ENCODE data around the gene AHCYL2. TPM values are rescaled to one million over a fixed set of nuclear protein-coding genes. Genes with fewer than 3 reads are reported as not detected.

Gene AHCYL2
- total and polyA plus RNA-seq, 2 donors (not counting 3 experiments of a cell fraction or from before 2014, with no cell fraction given), result 10.8 to 13.5 TPM

DNA sequence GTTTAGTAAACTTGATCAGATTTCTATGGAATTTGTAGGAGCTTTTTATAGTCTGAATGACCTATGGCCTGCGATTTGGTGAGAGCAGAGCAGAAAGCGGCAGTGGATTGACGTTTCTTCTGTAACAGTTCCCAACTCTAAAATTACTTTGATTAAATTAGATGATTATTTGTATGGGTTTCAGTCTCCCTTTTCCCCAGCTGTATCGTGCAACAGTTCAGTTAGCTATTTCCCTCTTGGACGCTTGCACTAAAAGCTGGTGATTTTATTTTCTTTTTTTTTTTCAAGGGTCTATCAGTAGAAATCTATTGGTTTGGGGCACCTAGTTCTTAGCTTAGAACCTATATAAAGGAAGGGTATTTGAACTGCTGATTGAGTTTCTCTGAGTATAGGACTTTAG lies 6.8 kb downstream of the AHCYL2 start:
- Histone ChIP-seq H3K27me3 (ENCODE audit: control insufficient read depth in 2 of 2, insufficient read depth in 2 of 2, low read length in 2 of 2) (no peaks in the 10 kb centered on the region), H3K4me3 (replicated peaks in 1 of 3; ENCODE audit: insufficient read depth in 1 of 3, low read depth in 1 of 3, low read length in 3 of 3) (no peak overlapping the region), H2AFZ (ENCODE audit: low read depth, low read length) (no peak overlapping the region), H3K9me3 (replicated peaks; ENCODE audit: control insufficient read depth, insufficient read depth, low read length) (no peaks in the 10 kb centered on the region), H3K79me2 (ENCODE audit: control insufficient read depth, insufficient read depth, low read length) (no peaks in the 10 kb centered on the region), H3K9me1 (replicated peaks; ENCODE audit: control insufficient read depth, extremely low read depth, insufficient read depth, low read length) (no peaks in the 10 kb centered on the region), H3K4me1 (ENCODE audit: control insufficient read depth, extremely low read depth, insufficient read depth, low read length) (no peaks in the 10 kb centered on the region), H4K20me1 (replicated peaks; ENCODE audit: control insufficient read depth, extremely low read depth, insufficient read depth, low read length) (no peaks in the 10 kb centered on the region), H3K36me3 (ENCODE audit: control insufficient read depth in 2 of 2, extremely low read depth in 1 of 2, insufficient read depth in 2 of 2, low read length in 2 of 2) (no peaks in the 10 kb centered on the region), H3K9ac (replicated peaks; ENCODE audit: extremely low read depth, insufficient read depth, low read length) (no peak overlapping the region), H3K4me2 (ENCODE audit: insufficient read depth, low read length) (no peak overlapping the region), H3K27ac (ENCODE audit: insufficient read depth, low read depth, low read length) (no peak overlapping the region)
- ChIA-PET CTCF (interaction anchor here (1.0 to 2.0 kb wide), 7 partner anchors 10 to 111 kb away, joined by 3 to 10 read pairs (median 3); no protein-coding TSS in a partner anchor), POLR2A (no interaction called here)
- intact Hi-C loops (cut with micrococcal nuclease), result no loop called here
- DNase-seq (ENCODE audit: low read depth, low spot score) (no peak), FAIRE-seq (no peak)
- TF ChIP-seq POLR2AphosphoS5 (IDR thresholded peaks at IDR 0.05; ENCODE audit: insufficient read depth, low read depth, low read length) (no peak), EZH2 (IDR thresholded peaks at IDR 0.05; ENCODE audit: borderline replicate concordance, low read depth, low read length, severe bottlenecking) (no peak)
- BruUV-seq (replicated peaks), result no TSS peak
- dilution Hi-C loops (cut with MboI; ENCODE audit: extremely low pct_ligation_motif_present, low sequenced_read_pairs), result no loop called here

DNA sequence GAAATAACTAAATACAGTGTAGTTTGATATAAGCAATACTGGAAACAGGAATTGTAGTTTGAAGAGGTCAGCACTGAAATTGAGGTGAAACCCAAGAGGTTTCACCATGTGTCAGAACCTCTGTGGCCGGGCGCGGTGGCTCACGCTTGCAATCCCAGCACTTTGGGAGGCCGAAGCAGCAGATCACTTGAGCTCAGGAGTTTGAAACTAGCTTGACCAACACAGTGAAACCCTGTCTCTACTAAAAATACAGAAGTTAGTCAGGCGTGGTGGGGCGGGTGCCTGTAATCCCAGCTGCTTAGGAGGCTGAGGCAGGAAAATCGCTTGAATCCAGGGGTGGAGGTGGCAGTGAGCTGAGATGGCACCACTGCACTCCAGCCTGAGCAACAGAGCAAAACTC lies 13.7 kb downstream of the AHCYL2 start:
- Histone ChIP-seq H3K27me3 (ENCODE audit: control insufficient read depth in 2 of 2, insufficient read depth in 2 of 2, low read length in 2 of 2) (no peaks in the 10 kb centered on the region), H3K4me1 (ENCODE audit: control insufficient read depth, extremely low read depth, insufficient read depth, low read length) (no peaks in the 10 kb centered on the region), H3K9ac (replicated peaks; ENCODE audit: extremely low read depth, insufficient read depth, low read length) (no peak overlapping the region), H2AFZ (ENCODE audit: low read depth, low read length) (no peak overlapping the region), H3K4me2 (ENCODE audit: insufficient read depth, low read length) (no peak overlapping the region), H3K27ac (ENCODE audit: insufficient read depth, low read depth, low read length) (no peak overlapping the region), H3K79me2 (ENCODE audit: control insufficient read depth, insufficient read depth, low read length) (no peaks in the 10 kb centered on the region), H3K9me1 (replicated peaks; ENCODE audit: control insufficient read depth, extremely low read depth, insufficient read depth, low read length) (no peaks in the 10 kb centered on the region), H4K20me1 (replicated peaks; ENCODE audit: control insufficient read depth, extremely low read depth, insufficient read depth, low read length) (no peaks in the 10 kb centered on the region), H3K4me3 (replicated peaks in 1 of 3; ENCODE audit: insufficient read depth in 1 of 3, low read depth in 1 of 3, low read length in 3 of 3) (no peak overlapping the region), H3K9me3 (replicated peaks; ENCODE audit: control insufficient read depth, insufficient read depth, low read length) (no peaks in the 10 kb centered on the region), H3K36me3 (ENCODE audit: control insufficient read depth in 2 of 2, extremely low read depth in 1 of 2, insufficient read depth in 2 of 2, low read length in 2 of 2) (no peaks in the 10 kb centered on the region)
- DNase-seq (ENCODE audit: low read depth, low spot score), result no peak
- ChIA-PET POLR2A (no interaction called here), CTCF (interaction anchor here (1.1 to 1.8 kb wide), 5 partner anchors 9 to 46 kb away, joined by 3 to 6 read pairs (median 4); no protein-coding TSS in a partner anchor)
- BruUV-seq (replicated peaks), result no TSS peak
- no peak for FAIRE-seq
- dilution Hi-C loops (cut with MboI; ENCODE audit: extremely low pct_ligation_motif_present, low sequenced_read_pairs), result no loop called here
- TF ChIP-seq POLR2AphosphoS5 (IDR thresholded peaks at IDR 0.05; ENCODE audit: insufficient read depth, low read depth, low read length), result no peak
- TF ChIP-seq, protein P1, sequence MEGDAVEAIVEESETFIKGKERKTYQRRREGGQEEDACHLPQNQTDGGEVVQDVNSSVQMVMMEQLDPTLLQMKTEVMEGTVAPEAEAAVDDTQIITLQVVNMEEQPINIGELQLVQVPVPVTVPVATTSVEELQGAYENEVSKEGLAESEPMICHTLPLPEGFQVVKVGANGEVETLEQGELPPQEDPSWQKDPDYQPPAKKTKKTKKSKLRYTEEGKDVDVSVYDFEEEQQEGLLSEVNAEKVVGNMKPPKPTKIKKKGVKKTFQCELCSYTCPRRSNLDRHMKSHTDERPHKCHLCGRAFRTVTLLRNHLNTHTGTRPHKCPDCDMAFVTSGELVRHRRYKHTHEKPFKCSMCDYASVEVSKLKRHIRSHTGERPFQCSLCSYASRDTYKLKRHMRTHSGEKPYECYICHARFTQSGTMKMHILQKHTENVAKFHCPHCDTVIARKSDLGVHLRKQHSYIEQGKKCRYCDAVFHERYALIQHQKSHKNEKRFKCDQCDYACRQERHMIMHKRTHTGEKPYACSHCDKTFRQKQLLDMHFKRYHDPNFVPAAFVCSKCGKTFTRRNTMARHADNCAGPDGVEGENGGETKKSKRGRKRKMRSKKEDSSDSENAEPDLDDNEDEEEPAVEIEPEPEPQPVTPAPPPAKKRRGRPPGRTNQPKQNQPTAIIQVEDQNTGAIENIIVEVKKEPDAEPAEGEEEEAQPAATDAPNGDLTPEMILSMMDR (IDR thresholded peaks at IDR 0.05; ENCODE audit: extremely low read depth in 1 of 2, insufficient read depth in 1 of 2, low read depth in 1 of 2, low read length in 2 of 2), result no peak
- no peak for TF ChIP-seq POLR2A (IDR thresholded peaks at IDR 0.05; ENCODE audit: low read depth, low read length)
- no peak for TF ChIP-seq FOS (IDR thresholded peaks at IDR 0.05; ENCODE audit: borderline replicate concordance, insufficient read depth, low read length)
- no peak for TF ChIP-seq MYC (IDR thresholded peaks at IDR 0.05; ENCODE audit: low read depth, low read length)
- TF ChIP-seq JUN (IDR thresholded peaks at IDR 0.05; ENCODE audit: borderline replicate concordance, insufficient read depth, insufficient read length, low read depth), result no peak
- TF ChIP-seq, protein P2, sequence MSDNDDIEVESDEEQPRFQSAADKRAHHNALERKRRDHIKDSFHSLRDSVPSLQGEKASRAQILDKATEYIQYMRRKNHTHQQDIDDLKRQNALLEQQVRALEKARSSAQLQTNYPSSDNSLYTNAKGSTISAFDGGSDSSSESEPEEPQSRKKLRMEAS (IDR thresholded peaks at IDR 0.05; ENCODE audit: insufficient read depth, insufficient read length), result no peak
- TF ChIP-seq GATA2 (IDR thresholded peaks at IDR 0.05; ENCODE audit: insufficient read depth, insufficient read length, low read depth, low read length), result no peak
- no peak for TF ChIP-seq EZH2 (IDR thresholded peaks at IDR 0.05; ENCODE audit: borderline replicate concordance, low read depth, low read length, severe bottlenecking)
- intact Hi-C loops (cut with micrococcal nuclease), result no loop called here
